H4 (cell line): ENCODE results near the gene GUCA1A. TPM values are rescaled to one million over a fixed set of nuclear protein-coding genes. Genes with fewer than 3 reads are reported as not detected.
A peak's percentile ranks its signal among the peaks of the same experiment; 100 is the strongest.
"Not testable (repeated sequence)": the region's sequence is repeated elsewhere in the genome, so short reads cannot be mapped to it uniquely, and the experiment has no call there.

Source experiments
- DNase-seq: peaks from one replicate; pipeline ENCODE4 v3.0.0-alpha.2; 2015; ENCODE audit warnings: low spot score
- total RNA-seq: library from RNA; depleted of rRNA; stranded (reverse); fragments of >200 nt; shearing (Covaris generic); gene quantifications from 2 replicates; pipeline ENCODE4 v1.2.3, GENCODE V29; 2014

GUCA1A gene
- total RNA-seq, 1 experiment from 2014 or later, result not detected

DNA sequence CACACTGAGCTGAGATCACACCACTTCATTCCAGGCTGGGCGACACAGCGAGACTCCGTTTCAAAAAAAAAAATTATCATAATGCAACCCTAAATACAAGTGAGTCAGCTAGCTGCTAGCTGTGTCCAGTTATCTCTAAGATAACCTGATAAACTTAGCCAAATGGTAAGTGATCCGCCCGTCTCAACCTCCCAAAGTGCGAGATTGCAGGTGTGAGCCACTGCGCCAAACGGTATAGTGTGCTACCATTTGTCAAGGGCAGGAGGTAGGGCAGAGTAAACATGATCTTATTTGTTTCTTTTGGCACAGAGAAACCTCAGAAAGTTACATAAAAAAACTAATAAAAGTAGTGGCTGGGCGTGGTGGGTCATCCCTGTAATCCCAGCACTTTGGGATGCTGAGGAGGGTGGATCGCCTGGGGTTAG, 26.0 kb upstream of the GUCA1A start:
- DNase-seq, result no peak

DNA sequence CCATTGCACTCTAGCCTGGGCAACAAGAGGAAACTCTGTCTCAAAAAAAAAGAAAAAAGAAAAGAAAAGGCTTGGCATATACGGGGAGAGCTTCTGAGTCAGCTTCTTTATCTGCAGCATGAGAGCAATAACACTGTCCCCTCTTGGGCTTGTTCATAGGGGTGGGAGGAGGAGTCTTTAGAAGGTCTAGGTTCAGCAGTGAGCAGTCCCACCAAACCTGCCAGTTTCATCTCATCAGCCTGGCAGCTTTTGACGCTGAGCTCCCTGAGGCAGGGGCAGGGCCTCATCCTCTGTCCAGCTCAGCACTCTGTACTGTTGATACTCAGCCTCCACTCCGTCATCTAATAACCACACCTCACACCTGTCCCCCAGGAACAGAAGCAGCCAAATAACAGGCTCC, 25.1 kb upstream of the GUCA1A start:
- DNase-seq, result no peak

DNA sequence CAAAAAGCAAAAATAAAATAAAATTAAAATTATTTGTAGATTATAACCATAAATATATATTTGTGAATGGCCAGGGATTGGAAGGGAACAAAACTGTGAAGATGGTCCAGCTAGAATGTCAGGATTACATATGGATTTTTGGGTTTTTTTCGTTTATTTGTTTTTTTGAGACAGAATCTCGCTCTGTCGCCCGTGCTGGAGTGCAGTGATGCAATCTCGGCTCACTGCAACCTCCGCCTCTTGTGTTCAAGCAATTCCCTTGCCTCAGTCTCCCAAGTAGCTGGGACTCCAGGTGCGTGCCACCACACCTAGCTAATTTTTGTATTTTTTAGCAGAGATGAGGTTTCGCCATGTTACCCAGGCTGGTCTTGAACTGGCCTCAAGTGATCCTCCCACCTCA, 22.9 kb upstream of the GUCA1A start:
- DNase-seq, result no peak

DNA sequence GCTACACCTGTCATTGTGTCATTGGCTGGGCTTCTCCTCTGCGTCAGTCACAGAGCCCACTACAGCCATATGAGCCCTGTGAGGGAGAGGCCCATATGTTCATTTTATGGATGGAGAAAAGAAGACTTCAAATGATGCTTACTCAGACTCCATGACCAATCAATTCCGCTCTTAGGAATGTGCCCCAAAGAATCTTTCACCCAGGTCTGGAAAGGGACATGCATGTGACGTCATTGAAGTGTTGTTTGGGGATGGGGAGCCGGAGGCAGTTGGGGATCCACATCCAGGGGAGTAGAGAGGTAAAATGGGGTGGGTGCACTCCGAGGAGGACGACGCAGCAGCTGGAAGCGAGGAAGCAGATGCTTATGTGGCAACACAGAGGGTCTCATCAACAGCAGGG, 21.1 kb upstream of the GUCA1A start:
- no peak for DNase-seq

DNA sequence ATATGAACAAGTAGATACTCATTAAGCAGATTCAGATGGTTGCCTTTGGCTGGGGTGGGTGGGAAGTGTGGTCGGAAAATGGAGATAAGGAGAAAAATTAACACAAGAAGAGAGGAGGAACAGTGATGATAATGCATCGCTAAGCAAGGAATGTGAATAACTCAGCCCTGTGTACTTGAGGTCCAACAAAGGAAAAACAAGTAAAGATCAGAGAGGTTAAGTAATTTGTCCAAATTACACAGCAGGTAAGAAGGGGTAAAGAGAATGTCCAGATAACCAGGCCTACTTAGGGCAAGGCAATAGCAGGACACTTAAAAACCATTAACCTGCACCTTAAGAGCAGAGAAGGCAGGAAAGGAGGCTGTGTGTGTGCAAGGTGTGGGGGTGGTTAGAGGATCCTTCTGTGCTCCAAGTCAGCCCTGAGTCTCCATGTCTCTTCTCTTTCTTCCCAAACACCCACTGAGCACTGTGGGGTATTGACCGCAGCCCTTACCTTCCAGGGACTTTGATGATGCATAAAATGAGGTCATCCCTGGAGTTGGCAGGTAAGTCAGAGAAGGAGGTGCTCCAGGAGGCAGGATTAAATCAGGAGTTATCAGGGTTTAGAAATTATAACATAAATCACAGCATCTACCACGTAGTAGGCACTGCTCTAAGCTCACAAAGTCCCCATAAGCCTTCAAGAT, 20.5 kb upstream of the GUCA1A start:
- not testable (repeated sequence) for DNase-seq

DNA sequence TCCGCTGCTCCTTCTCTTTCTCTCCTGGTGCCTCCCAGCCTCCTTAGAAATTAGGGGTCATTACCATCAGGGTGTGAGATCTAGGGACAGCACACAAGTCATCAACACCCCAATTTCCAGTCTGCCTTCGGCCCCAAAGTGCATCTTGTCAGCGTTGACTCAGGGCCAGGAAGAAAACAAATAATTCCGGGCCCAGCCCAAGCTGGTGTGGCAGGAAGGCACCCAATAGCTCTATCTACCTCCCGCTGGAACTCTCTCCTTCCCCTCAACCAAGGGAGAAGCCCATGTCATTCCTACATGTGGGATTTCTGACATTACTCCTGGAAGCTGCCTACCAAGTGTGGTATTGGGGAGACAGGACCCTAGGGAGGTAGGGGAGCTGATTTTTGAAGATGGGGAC, 19.2 kb upstream of the GUCA1A start:
- no peak for DNase-seq

DNA sequence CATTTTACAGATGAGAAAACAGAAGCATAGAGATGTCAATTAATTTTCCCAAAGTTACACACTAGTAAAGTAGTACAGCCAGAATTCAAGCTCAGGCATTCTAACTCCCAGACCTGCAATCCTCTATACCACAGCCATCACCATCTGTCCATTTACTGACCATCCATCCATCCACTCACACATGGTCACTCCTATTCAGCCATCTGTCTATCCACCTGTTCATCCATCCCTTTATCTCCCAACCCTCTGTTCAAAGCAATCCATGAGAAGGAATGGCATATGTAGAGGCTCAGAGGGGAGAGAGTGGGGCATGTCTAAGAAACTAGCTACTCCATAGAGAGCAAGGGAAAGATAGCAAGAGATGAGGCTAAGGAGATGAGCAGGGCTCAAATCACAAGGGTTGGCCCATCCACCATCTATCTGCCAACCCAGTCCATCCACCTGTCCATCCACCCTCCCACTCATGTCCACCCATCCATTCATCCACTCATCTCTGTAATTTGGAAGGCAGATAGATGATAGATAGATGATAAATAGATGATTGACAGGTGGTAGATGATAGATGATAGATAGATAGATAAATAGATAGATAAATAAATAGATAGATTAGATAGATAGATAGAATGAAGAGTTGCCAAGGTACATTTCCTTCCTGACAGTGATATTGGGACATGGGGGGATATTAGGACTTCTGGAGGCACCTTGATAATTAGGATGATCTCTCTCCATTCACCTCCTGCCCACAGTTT, 18.5 kb upstream of the GUCA1A start:
- no peak for DNase-seq

DNA sequence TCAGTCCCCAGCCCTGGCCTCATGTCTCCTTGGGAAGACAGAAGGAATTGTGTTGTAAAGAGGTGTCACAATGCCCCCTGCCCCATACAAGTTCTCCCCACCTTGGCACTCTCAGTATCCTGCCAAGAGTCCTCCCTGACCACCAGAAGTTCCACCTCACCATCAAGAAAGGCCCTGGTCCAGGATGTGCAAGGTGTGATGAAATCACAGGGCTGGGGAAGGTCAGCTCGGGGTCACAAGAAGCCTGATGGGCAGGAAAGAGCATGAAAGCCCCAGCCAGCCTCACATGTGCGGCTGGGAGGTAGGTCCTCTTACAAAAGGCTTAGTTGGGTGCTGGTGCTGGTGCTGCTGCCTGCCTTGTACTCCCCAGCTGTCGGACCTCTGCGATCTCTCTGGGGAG, 17.9 kb upstream of the GUCA1A start:
- no peak for DNase-seq

DNA sequence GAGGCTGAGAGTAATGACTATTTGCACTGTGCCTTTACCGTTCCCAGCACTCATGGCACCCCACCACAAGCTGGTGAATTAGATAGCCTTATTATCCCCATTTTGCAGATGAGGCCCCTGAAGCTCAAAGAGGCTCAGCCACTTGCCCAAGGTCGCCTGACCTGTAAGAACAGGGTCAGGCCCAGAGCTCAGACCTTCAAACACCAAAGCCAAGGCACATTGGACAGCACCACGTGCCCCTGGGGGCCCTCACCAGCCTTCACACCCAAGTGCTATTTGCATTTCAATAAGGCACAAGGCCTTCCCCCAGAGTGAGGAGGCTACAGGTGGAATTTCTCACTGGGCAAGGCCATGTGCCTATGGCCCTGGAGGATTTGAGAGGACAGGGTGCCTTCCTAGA, 16.5 kb upstream of the GUCA1A start:
- DNase-seq, result no peak

DNA sequence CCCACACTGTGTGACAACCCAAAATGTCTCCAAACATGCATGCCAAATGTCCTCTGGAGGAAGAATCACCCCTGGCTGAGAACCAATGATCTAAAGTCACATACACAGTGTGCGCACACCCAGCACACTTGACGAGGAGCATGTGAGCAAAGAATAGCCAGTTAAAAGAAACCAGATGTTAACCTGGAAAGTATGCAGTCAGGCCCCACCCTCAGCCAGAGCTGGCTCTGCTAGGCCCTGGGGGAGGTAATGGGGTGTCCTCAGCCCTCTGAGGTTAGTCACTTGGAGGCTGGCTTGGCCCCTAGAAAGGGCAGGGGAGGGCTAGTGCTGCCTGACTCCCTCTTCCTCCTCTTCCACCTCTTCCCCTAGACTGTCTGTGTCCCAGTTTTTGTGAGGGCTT, 15.2 kb upstream of the GUCA1A start:
- no peak for DNase-seq

DNA sequence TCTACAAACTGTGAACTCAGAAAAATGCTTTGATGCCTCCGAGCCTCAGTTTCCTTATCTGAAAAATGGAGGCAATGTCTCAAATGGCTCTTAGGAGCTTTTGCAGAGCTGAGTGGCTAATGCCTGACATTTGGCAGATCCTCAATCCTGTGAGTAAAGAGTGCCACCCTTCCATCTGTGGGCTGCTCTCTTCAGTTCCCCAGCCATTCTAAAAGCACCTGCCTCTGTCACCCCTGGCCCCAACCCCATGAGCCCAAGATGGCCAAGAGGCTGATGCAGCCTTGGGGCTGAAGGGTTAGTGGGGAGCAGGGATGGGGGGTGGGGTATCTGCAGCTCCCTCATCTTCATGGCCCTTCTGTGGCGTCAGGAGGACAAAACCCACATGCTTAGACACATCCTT, 14.5 kb upstream of the GUCA1A start:
- DNase-seq, result no peak

DNA sequence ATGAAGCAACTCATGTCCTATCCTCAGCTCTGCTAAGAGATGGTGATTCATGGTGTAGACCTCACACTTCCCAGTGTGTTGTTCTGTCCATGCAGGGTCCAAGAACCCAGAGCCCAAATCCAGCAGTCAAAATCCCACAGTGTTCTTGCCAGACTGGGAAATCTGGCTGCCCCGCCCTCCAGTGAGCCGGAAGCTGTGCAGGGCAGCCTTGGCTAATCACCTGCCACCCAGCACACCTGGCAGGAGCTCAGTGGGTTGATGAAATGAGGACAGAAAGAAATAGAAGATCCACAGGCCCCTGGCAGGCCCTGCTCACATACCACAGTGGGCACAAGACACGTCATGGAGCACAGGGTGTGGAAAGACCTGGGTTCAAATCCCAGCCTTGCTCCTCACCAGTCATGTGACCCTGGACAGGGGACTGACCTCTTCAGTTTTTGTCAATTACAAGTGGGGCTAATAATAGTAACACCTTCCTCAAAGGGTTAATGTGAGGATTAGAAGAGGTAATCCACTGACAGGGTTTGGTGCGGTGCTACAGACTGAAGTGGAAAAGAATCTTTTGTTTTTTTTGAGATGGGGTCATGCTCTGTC, 13.6 kb upstream of the GUCA1A start:
- DNase-seq, result no peak

DNA sequence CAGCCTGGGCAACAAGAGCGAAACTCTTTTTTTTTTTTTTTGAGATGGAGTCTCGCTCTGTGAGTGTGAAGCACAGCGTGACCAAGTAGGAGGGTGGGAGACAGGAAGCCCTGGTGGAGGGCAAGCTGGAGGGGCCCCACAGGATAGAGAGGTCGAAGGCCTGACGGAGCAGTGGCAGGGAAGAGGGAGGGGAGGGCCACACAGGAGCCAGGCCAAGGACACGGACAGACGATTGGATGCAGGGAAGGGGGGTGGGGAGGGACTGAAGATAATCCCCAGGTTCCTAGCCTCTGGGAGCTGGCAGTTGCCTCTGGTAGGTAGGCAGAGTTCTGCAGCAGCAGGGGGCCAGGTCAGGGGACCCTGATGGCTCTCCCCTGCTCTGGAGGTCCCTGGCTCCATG, 10.8 kb upstream of the GUCA1A start:
- no peak for DNase-seq

DNA sequence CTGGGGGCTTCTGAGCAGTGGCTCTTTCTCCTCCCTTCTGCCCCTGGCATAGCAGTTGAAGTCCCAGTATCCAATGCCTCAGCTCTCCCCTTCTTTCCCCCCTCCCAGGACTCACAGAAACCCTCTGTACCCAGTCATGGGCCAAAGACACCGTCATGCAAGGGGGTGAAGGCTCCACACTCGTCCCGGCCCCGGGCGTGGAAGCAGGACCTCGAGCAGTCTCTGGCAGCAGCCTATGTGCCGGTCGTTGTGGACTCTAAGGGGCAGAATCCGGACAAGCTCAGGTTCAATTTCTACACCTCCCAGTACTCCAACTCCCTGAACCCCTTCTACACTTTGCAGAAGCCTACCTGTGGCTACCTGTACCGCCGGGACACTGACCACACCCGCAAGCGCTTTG, 10.4 kb upstream of the GUCA1A start:
- DNase-seq, result no peak

DNA sequence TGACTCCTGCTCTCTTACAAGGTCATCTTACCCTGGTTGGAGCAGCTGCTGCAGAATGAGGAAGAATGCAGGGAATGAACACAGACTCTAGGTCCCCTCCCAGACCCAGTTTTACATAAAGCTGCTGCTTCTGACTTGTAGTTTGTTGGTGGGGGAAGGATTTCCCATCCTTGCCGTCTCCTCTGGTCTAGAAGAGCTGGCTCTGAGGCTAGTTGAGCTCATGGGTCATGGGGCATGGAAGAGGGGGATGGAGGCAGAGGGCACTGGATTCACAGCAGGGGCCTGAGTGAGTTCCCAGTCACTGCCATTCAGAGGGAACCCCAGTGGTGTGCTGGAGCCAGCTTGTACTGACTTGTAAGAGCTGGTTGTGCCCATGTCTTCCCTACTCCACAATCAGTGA, 9.2 kb upstream of the GUCA1A start:
- no peak for DNase-seq

DNA sequence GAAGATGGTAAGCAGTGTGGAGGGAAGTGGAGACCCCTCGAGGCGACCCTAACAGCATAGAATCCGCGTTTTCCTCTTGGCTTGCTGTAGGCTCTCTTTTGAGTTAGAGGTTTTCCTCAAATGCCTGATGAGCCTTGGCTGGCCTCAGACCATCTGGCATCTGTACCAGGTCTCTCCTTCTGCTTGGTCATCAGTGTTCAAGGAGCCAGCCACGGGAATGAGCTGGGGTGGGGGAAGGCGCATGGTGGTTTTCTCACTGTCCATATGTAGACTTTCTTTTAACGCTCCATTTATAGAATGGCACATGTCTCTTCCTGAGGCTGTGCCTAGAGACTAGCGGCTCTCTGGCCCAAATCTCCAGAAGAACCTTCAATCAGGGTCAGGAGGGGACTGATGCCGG, 8.1 kb upstream of the GUCA1A start:
- DNase-seq, result no peak

DNA sequence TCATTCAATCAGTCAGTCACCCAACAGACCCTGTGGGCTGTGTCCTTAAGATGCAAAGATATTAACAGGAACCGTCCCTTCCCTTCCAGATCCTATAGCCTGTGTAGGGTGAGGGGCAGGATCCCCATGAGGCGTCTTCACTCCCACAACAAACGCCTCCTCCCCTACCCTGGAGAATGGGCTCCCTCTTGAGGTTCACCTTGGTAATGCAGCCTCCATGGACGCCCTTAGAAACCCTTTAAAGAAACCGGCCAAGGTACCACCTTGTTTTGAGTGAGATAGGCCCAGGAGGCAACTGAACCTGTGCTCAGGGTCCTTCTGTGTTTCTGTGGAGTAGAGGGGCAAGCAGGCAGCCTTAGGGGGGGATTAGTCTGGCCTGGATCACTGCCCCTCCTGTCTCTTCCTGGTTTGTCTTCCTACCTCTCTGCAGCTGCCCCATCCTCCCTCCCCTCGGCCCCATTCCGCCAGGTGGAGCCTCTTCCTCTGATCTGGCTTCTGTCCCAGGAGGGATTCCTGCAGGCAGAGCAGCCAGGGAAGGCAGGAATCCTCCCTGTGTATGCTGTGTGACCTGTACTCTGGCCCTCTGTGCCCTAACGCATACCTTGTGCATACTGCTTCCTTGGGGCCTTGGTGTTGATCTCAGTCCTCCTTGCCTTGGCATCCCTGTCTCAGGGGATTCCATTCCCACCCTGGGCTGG, 6.6 kb upstream of the GUCA1A start:
- peak; percentile 72 for DNase-seq

DNA sequence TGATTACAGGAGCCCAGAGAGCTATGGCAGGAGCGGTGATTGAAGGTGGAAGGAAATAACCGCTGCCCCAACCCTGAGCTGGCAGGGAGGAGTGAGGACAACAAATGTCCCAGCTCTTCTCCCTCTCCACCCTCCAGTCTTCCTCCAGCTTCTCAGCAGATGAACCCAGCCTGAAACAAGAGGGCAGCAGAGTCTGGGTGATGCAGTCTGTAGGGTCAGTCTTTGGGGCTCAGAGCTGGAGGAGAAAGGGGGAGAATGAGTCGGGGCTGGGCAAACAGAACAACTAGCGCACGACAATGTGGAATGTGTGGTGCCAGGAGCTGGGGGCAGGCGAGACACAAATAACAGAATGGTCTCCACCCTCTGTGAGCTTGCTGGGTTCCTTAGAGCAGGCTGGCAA, 4.5 kb upstream of the GUCA1A start:
- DNase-seq, result no peak

DNA sequence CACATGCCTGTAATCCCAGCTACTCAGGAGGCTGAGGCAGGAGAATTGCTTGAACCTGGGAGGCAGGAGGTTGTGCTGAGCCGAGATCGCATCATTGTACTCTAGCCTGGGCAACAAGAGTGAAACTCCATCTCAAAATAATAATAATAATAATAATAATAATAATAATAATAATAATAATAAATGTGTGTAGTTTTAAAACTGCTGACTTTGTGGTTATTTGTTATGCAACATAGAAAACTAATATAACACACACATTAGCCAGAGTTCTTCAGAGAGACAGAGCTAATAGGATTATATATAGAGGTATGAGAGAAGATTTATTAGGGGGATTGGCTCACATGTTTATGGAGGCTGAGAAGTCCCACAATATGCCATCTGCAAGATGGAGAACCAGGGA, 3.4 kb upstream of the GUCA1A start:
- DNase-seq, result not testable (repeated sequence)

DNA sequence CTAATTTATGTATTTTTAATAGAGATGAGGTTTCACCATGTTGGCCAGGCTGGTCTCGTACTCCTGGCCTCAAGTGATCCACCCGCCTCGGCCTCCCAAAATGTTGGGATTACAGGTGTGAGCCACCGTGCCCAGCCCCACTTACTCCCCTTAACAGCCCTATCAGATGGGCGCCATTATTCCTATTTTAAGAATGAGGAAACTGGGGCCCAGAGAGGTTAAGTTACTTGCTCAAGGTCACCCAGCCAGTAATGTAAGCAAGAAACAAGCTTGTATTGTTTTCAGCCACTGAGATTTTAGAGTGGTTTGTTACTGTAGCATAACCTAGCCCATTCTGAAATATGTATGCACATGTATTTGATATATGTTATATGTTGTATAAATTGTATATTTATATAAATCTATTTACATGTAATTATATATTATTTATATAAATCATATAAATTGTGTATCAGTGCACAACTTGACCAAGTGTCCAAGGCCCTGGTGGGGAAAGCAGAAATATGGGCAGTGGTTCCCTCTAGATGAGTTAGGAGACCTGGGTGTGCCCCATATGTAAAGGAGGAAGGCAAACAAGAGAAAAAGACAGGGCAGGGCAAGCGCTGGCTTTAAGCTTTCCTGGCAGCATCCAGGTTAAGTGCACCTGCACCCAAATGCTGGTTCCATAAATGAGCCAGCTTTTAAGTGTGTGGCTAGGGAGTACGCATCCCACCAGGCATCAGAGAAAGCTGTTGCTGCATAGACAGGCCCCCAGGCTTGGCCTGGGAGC, 1.2 kb upstream of the GUCA1A start:
- no peak for DNase-seq

DNA sequence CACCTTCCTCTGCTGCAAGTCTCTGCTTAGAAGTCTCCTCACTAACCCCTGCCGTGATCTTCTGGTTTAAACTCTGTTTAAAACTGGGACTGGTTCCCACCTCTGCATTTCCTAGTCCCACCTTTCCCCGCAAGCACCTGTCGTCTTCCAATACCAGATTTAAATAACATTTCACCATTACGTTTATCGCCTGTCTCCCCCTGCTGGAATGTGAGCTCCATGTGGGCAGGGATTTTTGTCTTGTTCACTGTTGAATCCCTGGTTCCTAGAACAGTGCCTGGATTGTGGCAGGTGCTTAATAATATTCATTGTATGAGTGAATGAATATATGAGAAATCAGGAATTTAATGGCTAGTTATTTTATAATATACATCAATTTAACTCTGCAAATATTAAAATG, 2.7 kb downstream of the GUCA1A start:
- no peak for DNase-seq

DNA sequence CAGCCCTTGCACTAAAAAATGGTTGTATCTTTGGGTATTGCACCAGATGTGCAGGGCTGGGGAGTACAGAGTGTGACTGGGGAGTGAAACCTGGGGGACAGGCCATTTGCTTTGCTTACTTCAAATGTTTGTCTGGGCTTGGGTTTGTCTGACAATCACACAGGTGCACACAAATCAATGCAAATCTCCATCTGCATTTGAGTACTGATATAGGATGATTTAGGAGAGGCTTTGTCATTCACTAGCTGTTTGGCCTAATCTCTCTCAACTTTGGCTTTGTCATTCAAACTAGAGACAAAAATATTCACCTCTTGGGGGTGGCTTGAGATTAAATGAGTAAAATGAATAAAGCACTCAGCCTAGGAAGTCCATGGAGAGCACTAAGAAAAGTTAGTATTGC, 3.8 kb downstream of the GUCA1A start:
- DNase-seq, result no peak
